Mesothelial cell of epicardium (in vitro differentiated cells): ENCODE measurements around the gene WDR43. TPM values are rescaled to one million over a fixed set of nuclear protein-coding genes. Genes with fewer than 3 reads are reported as not detected.
A peak's percentile ranks its signal among the peaks of the same experiment; 100 is the strongest.

Source experiments
- DNase-seq, 2 experiments: peaks; one replicate each; pipeline ENCODE4 v3.0.0; 2021; ENCODE audit warnings: low spot score in 2 of 2; ENCODE audit not compliant: unreplicated experiment in 2 of 2
- H3K27ac Mint-ChIP-seq: 2 replicates; pipeline ENCODE4 v1.8.0; 2021; ENCODE audit warnings: mixed read lengths
- H3K27me3 Mint-ChIP-seq: 2 replicates; pipeline ENCODE4 v1.8.0; 2021; ENCODE audit warnings: low read depth, mixed read lengths
- H3K36me3 Mint-ChIP-seq: 2 replicates; pipeline ENCODE4 v1.8.0; 2021; ENCODE audit warnings: mixed read lengths
- H3K4me1 Mint-ChIP-seq: 2 replicates; pipeline ENCODE4 v1.8.0; 2021; ENCODE audit warnings: mixed read lengths
- H3K4me3 Mint-ChIP-seq: 2 replicates; pipeline ENCODE4 v1.8.0; 2021; ENCODE audit warnings: mild to moderate bottlenecking, moderate library complexity, mixed read lengths
- H3K9me3 Mint-ChIP-seq: 2 replicates; pipeline ENCODE4 v1.8.0; 2021; ENCODE audit warnings: mixed read lengths
- total RNA-seq: library from RNA; stranded (reverse); gene quantifications from 3 replicates; pipeline ENCODE4 v1.2.1, GENCODE V29; 2021
- TF ChIP-seq, protein P1 (sequence below): fragments of 200-600 bp; sonication (generic); IDR thresholded peaks from one replicate; pipeline ENCODE4 v1.5.0; 2021; ENCODE audit warnings: antibody characterized with exemption; ENCODE audit not compliant: unreplicated experiment

Gene WDR43
- total RNA-seq, 1 donor from 2014 or later: 65.3 TPM

DNA sequence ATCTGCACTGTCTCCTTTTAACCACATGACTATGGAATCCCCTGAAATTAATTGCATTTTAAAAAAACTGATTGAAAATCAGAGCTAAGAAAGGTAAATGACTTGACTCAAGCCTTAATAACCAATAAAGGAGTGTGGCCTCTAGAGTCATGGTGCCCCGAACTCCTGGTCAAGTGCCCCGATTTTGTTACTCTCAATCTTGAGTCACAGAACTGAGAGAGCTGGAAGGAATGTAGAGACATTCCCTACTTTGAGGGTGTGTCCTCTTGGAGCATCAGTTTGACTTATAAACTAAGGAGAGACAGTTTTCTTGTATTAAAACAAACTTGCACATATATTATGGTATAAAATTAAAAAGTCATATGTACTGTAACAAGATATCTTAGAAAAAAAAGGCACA is 2.4 kb downstream of the WDR43 start:
- TF ChIP-seq, protein P1, sequence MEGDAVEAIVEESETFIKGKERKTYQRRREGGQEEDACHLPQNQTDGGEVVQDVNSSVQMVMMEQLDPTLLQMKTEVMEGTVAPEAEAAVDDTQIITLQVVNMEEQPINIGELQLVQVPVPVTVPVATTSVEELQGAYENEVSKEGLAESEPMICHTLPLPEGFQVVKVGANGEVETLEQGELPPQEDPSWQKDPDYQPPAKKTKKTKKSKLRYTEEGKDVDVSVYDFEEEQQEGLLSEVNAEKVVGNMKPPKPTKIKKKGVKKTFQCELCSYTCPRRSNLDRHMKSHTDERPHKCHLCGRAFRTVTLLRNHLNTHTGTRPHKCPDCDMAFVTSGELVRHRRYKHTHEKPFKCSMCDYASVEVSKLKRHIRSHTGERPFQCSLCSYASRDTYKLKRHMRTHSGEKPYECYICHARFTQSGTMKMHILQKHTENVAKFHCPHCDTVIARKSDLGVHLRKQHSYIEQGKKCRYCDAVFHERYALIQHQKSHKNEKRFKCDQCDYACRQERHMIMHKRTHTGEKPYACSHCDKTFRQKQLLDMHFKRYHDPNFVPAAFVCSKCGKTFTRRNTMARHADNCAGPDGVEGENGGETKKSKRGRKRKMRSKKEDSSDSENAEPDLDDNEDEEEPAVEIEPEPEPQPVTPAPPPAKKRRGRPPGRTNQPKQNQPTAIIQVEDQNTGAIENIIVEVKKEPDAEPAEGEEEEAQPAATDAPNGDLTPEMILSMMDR: no peak
- DNase-seq: no peak
- no peaks in the 10 kb centered on the region for H3K27me3 Mint-ChIP-seq
- no peaks in the 10 kb centered on the region for H3K36me3 Mint-ChIP-seq
- no peaks in the 10 kb centered on the region for H3K9me3 Mint-ChIP-seq
- H3K4me1 Mint-ChIP-seq: peaks cover 36% of the 10 kb centered on the region
- peak overlapping the region; percentile 34 for H3K4me3 Mint-ChIP-seq
- peak overlapping the region; percentile 83 for H3K27ac Mint-ChIP-seq

DNA sequence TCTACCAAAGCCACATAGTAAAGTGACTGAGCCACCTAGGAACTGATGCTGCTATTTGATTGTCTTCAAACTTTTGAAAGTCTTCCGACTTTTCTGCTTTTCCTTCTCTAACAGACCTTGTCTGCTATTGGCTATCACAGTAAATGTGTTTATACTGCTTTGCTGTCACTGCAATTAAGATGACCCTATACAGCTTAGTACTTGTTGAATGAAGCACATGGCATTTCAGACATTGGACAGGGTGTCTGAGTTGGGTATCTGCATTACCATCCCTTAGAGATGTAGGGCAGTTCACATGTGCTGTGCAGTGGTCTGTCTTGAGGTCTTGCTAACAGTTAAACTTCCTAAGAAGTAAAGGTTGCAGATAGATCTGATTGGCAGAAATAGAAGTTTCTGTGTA is 3.6 kb downstream of the WDR43 start:
- H3K4me1 Mint-ChIP-seq: peaks cover 36% of the 10 kb centered on the region

DNA sequence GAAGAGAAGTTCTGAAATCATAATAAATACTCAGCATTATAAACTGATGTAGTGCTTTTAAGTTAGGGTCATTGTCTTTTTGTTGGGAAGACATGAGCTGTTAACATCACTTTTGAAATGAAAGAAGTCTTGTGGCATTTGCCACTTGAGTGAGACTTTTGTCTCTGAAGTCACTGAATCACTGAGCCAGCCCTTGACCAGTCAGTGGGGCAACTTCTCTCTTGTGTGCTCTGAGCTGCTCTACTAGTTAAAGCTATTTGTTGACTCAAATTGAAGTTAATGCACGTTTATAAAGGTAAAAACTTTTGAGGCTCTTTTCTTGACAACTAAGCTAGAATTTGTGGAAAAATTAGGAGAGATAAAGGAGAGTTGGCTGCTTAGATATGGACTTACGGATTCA is 6.7 kb downstream of the WDR43 start:
- peak overlapping the region; percentile 22 for H3K27ac Mint-ChIP-seq
- no peak overlapping the region for H3K4me3 Mint-ChIP-seq
- H3K36me3 Mint-ChIP-seq: peaks cover 8% of the 10 kb centered on the region
- DNase-seq: no peak
- peaks cover 34% of the 10 kb centered on the region for H3K4me1 Mint-ChIP-seq
- TF ChIP-seq, protein P1: no peak
- H3K27me3 Mint-ChIP-seq: no peaks in the 10 kb centered on the region
- no peaks in the 10 kb centered on the region for H3K9me3 Mint-ChIP-seq

More for the DNA sequence above, 3.6 kb downstream of the WDR43 start:
- no peak overlapping the region for H3K4me3 Mint-ChIP-seq
- no peaks in the 10 kb centered on the region for H3K27me3 Mint-ChIP-seq
- H3K36me3 Mint-ChIP-seq: no peaks in the 10 kb centered on the region
- no peak overlapping the region for H3K27ac Mint-ChIP-seq
- no peak for DNase-seq
- no peaks in the 10 kb centered on the region for H3K9me3 Mint-ChIP-seq
- TF ChIP-seq, protein P1: no peak

DNA sequence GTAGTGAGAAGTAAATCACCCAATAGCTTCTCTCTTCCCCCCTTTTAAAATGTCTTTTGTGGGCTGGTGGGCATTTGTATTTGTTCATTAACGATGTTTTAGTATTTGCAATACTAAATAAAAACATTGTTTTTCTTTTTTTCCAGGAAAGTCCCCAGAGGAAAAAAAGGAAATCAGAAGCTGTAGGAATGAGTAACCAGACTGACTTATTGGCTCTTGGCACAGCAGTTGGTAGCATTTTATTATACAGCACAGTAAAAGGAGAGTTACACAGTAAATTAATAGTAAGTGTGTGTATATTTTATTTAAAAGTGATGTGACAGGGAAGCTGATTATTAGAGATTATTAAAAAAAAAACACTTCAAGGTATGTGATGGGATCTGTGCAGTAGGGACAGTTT is 7.4 kb downstream of the WDR43 start:
- no peak overlapping the region for H3K27ac Mint-ChIP-seq
- no peaks in the 10 kb centered on the region for H3K27me3 Mint-ChIP-seq
- peaks cover 15% of the 10 kb centered on the region for H3K36me3 Mint-ChIP-seq
- DNase-seq: no peak
- H3K4me1 Mint-ChIP-seq: peaks cover 29% of the 10 kb centered on the region
- TF ChIP-seq, protein P1: no peak
- H3K4me3 Mint-ChIP-seq: no peak overlapping the region
- H3K9me3 Mint-ChIP-seq: no peaks in the 10 kb centered on the region

DNA sequence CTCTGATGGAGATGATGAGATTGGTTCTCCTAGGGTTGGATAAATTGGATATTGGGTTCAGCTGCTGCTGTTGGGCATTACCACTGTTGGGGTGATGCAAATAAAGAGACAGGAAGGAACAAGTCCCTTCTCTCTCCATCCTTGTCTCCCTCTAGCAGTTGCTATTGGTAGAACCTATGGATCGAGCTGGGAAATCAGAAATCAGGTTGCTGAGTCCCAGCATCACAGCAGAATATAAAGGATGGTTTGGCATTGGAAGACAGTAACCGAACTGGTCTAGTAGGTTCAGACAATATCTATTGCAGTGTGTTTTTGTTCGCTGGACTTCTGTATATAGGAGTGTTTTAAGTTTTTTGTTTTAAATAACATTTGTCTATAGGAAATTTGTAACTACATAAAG is 8.1 kb downstream of the WDR43 start:
- Mint-ChIP-seq H3K27me3 (no peaks in the 10 kb centered on the region), H3K9me3 (no peaks in the 10 kb centered on the region), H3K27ac (no peak overlapping the region), H3K36me3 (peaks cover 20% of the 10 kb centered on the region), H3K4me3 (no peak overlapping the region), H3K4me1 (peaks cover 23% of the 10 kb centered on the region)
- DNase-seq: no peak
- TF ChIP-seq, protein P1: no peak

DNA sequence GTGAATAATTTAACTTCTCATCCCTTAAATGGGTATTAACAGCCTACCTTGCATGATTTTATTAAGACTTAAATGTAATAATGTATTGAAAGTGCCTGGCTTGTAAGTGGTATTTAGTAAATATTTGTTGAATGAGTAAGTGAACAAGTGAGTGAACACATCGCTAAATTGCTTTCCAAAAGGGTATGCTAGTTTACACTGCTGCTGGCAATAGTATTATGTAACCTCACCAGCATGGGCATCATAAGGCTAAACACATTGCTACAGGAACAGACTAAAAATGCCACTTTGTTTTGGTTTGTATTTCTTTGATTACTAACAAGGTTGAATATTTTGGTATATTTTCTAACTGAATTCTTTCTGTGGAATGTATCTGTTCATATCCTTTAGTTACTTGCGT is 9.8 kb downstream of the WDR43 start:
- TF ChIP-seq, protein P1: no peak
- no peak overlapping the region for H3K27ac Mint-ChIP-seq
- no peaks in the 10 kb centered on the region for H3K9me3 Mint-ChIP-seq
- H3K27me3 Mint-ChIP-seq: no peaks in the 10 kb centered on the region
- peaks cover 30% of the 10 kb centered on the region for H3K36me3 Mint-ChIP-seq
- H3K4me1 Mint-ChIP-seq: peaks cover 9% of the 10 kb centered on the region
- DNase-seq: no peak
- no peak overlapping the region for H3K4me3 Mint-ChIP-seq
